ENCODE data around the gene AXL.

AXL gene

DNA sequence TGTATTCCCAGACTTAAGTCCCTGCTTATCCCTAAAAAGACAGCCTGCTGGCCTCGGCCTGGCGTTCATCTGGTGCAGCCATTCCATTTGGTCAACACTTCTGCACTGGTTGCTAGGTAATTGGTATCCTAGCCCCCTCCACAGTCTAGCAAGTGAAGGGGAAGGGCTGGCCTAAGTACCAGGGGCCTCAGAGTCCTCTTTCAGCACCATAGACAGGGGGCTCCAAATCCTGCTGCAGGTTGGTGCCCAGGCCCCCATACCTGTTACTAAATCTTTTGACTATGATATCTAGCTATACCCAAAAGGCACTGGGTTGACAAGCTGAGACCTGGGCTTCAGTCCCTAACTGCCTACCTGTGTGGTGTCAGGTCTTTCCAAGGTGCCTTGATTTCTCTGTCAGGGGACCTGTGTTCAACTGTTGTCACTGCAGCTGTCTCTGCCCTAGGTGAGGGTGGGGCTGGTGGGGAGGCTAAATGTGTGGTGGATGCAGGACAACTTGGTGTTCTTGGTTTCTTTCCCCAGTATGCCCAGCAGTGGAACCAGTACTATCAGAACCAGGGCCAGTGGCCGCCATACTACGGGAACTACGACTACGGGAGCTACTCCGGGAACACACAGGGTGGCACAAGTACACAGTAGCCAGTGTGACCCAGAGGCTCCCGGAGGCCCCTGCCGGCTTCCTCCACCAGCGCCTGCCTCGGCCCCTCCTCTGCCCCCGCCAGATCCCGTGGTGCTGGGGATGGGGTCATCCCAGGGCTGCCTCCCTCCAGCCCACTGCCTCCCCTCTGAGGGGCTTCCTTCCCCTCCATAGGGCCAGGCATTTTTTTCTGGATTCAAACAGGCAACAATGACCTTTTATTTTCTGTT, 87.1 kb downstream of the AXL start:
- DNase-seq, result no peak

DNA sequence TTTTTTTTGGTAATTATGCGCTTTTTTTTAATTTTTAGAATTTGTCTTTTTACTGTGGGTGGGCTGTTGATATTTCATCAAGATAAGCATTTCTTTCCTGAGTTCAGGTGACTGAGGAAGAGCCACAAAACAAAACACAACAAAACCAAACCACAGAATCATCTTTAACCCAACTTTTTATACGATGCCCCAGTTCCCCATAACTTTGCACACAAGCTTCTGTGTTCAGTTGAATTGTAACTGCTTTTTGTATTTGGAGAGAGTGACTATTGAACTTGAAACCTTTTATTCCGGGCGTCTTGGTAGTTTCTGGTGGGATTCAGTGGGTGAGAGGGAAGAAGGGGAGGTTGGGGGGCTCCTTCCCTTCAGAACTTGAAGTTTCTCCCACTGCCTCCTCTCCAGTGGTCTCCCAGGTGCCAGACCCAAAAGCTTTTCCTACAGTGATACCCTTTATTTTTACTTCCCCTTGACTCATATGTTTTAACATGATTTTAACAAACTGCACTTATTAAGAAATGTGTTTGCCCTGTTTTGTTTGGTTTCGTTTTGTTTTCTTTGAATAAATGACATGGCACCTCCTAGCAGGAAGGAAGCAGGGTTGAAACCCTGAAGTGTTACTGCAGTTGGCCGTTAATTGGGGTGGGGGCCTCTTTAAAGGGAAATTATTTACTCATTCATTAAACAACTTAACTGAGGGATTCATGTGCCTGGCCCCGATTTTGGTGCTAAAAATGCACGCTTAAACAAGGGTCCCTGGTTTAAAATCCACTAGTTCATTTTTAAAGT, 88.3 kb downstream of the AXL start:
- DNase-seq, result no peak

DNA sequence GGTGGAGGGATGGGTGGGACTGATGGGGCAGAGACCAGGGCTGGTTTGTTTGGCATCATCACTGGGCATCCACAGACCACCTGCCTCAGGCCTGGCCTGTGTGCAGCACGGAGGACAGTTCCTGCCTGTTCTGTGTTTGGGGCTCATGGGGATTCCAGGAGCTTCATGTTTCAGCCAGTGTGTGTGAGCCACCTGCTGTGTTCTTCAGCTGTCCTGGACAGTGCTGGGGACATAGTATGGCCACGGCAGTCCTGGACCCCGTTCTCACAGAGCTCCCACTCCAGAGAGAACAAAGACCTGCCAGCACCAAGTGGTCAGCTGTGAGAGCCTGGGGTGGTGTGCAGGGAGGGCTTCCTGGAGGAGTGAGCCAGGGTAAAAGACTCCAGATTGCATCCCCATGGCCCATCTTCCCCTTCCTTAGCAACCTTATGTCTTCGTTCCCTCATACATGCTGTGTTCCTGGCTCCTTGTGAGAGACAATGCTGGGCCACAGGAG, 89.0 kb downstream of the AXL start:
- no peak for DNase-seq

DNA sequence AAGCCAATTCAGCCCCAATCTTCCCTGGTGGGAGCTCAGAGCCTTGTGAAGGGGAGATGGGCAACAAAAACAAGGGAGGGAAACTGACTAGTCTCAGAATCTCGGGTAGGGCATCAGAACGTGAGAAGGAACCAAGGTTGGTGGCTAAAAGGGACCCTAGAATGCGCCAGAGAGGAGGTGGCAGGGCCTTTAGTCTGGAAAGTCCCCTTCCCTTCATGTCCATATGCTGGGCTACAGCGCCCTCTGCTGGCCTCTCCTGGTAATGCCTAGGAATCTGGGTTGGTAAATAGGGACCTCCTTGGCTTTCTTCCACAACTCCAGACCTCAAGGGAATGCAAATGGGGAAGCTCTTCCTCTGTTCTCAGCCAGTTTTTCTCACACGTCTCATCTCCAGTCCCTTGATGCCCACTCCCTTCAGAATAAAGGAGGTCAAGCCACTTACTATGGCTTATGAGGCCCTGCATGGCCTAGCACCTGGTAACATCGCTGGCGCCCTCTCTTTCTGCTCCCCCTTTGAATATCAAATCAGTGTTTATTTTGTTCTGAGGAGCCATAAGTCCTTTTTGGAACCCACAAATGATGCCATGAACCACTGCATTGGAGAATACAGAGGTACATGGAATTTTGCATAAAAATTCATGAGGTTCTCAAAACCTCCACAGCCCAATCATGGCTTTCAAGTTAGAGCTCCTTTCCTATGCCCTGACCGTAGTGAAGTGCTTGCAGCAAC, 89.6 kb downstream of the AXL start:
- peak in 54 of 56 donors; percentile 31 to 96 (median 78) for DNase-seq

DNA sequence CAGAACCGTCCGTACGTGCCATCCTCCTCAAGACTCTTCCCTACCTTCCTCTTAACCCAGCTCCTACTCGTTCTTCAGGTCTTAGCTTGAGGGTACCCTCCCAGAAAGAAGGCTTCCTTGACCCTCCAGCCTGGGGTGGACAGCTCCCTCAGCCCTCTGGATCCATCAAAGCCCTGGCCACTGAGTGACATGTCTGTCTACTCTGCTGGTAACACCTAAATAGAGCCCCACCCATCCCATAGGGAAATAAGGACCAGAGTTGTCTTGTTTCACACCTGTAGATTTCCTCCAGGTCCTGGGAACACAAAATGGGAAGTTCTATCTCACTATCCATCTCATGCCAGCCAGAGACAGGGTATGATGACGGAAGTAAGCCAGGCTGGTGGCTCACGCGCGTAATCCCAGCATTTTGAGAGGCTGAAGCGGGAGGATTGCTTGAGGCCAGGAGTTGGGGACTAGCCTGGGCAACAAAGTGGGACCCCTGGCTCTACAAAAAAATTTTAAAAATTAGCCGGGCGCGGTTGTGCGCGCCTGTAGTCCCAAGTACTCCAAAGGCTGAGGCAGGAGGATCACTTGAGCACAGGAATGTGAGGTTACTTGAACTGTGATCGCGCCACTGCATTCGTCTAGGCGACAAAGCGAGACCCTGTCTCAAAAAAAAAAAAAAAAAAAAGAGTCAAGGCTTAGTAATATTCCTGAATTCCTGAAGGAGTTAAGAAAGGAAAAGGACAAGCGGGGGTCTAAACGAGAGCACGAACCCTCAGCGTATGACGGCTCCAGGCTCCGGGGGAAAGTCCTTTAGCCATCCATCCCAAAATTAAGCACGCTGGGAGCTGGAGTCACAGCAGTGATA, 90.4 kb downstream of the AXL start:
- peak in 6 of 56 donors; percentile 14 to 56 (median 24) for DNase-seq

DNA sequence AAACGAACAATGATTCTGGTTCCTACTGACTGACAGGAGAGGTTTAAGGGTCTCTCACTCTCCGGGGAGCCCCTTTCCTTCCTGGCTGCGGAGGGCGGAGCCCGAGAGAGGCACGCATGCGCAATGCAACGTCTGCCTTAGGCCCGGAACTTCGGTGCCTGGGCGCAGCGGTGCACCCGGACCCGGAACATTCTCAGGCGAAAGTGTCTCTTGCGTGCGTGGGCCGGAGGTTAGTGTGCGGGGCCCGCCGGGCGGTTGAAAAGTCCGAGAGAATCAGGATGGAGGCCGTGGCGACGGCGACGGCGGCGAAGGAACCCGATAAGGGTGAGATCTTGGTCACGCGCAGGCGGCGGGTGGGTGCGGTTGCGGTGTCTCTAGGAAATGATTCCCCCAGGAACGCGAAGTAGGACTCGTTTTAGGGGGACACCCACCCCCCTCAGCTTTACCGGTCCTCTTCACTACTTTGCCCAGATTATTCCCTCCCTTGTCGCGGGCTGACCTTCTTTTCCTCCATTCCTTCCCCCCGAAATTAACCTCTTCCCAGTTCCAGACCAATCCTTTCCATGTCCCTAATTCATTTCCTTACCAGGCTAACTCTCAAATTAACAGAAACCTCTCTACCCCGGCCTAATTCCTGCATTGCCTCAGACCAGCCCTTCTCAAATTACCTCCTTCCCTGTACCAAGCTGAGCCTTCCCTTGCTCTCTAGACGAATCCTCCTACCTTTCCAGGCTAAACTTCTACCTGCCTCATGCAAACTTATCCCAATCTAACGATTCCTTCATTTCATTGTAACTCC, 91.2 kb downstream of the AXL start, which contains the start of gene CCDC97:
CCDC97 (plus strand) TSS at position 140 of the 799 bp plus-strand sequence; CDS start at position 279, 139 bp downstream.
- DNase-seq, result peak in 54 of 56 donors; percentile 50 to 91 (median 80)

DNA sequence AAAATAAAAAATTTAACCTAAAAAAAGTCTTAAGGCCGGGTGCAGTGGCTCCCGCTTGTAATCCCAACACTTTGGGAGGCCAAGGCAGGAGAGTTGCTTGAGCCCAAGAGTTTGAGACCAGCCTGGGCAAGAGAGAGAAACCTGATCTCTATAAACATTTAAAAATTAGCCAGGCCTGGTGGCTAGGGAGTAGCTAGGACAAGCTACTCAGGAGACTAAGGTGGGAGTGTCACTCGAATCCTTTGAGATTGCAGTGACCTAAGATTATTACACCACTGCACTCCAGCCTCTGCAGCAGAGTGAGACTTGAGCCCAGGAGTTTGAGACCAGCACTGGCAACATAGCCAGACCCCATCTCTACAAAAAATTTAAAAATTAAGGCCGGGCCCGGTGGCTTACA, 92.0 kb downstream of the AXL start:
- DNase-seq, result no peak
